Keratinocyte (primary cell): ENCODE data around the gene NLRP6.

Source experiments
- CTCF ChIP-seq, 3 experiments: IDR thresholded peaks in 1 of 3; conservative IDR thresholded peaks in 1 of 3; optimal IDR thresholded peaks in 1 of 3; 2 replicates in 2 of 3; 3 replicates in 1 of 3; pipeline versions ENCODE3 to v1.5.1; 2011; ENCODE audit warnings: low read length in 3 of 3, mild to moderate bottlenecking in 3 of 3, moderate library complexity in 2 of 3, control low read depth in 1 of 3, inconsistent platforms in 1 of 3; ENCODE audit not compliant: insufficient read depth in 2 of 3; ENCODE audit errors: extremely low read depth in 1 of 3
- EZH2 ChIP-seq: IDR thresholded peaks from one replicate; pipeline ENCODE4 v1.6.1; 2012; ENCODE audit warnings: inconsistent platforms, mild to moderate bottlenecking, low read length, moderate library complexity

GRCh38 chr11:235609-235996 is 42.6 kb upstream of the NLRP6 start:
- TF ChIP-seq EZH2 (no peak), CTCF (optimal IDR thresholded peaks at IDR 0.05 in 1 of 3, IDR thresholded peaks at IDR 0.05 in 1 of 3, conservative IDR thresholded peaks at IDR 0.05 in 1 of 3; ENCODE audit: extremely low read depth in 1 of 3, insufficient read depth in 2 of 3, low read length in 3 of 3) (no peak)
